Peyer's patch (tissue), 4 donors: ENCODE data around the gene SMCP. TPM values are rescaled to one million over a fixed set of nuclear protein-coding genes. Genes with fewer than 3 reads are reported as not detected.

Experiments
- DNase-seq, 3 donors: peaks; one replicate each; pipeline ENCODE4 v3.0.0-alpha.2; 2017 to 2019
- H3K27ac ChIP-seq, 4 donors: fragments of 200-600 bp; sonication (generic); one replicate each; pipeline ENCODE4 v1.5.1; 2016 to 2019
- H3K27me3 ChIP-seq, 2 donors: fragments of 200-600 bp; sonication (generic); one replicate each; pipeline ENCODE4 v1.5.1; 2019
- H3K36me3 ChIP-seq, 3 donors: fragments of 200-600 bp; sonication (generic); one replicate each; pipeline ENCODE4 v1.5.1; 2016 to 2019
- H3K4me1 ChIP-seq, 4 donors: fragments of 200-600 bp; sonication (generic); one replicate each; pipeline ENCODE4 v1.5.1; 2016 to 2019
- H3K4me3 ChIP-seq, 4 donors: fragments of 200-600 bp; sonication (generic); 1 replicate in 3 of 4; 2 replicates in 1 of 4; pipeline ENCODE4 v1.5.1; 2016 to 2019; ENCODE audit warnings: mild to moderate bottlenecking in 1 of 4
- H3K9me3 ChIP-seq, 4 donors: fragments of 200-600 bp; sonication (generic); one replicate each; pipeline ENCODE4 v1.5.1; 2016 to 2019; ENCODE audit warnings: mild to moderate bottlenecking in 1 of 4
- POLR2A ChIP-seq, 2 donors: fragments of 450-650 bp; IDR thresholded peaks; one replicate each; pipeline ENCODE4 v1.5.1; 2017; ENCODE audit warnings: antibody characterized with exemption in 2 of 2, mild to moderate bottlenecking in 2 of 2, moderate library complexity in 2 of 2
- total RNA-seq, 4 donors: library from RNA; depleted of rRNA; stranded (reverse); fragments of >200 nt; gene quantifications; one replicate each; pipeline ENCODE4 v1.1.0, GENCODE V29; 2016
- TF ChIP-seq, protein P1 (sequence below), 6 experiments: fragments of 450-650 bp in 4 of 6; fragments of 200-600 bp in 2 of 6; sonication (generic) in 1 of 6; IDR thresholded peaks; one replicate each; pipeline ENCODE4 v1.5.1; 2017 to 2019; ENCODE audit warnings: antibody characterized with exemption in 6 of 6, mild to moderate bottlenecking in 3 of 6, moderate library complexity in 1 of 6

The SMCP gene
- not detected for total RNA-seq

- H3K9me3 ChIP-seq, result no peaks in the 10 kb centered on the region
- no peaks in the 10 kb centered on the region for H3K27me3 ChIP-seq
- no peaks in the 10 kb centered on the region for H3K36me3 ChIP-seq
- TF ChIP-seq POLR2A (IDR thresholded peaks at IDR 0.05), result no peak
- TF ChIP-seq, protein P1, sequence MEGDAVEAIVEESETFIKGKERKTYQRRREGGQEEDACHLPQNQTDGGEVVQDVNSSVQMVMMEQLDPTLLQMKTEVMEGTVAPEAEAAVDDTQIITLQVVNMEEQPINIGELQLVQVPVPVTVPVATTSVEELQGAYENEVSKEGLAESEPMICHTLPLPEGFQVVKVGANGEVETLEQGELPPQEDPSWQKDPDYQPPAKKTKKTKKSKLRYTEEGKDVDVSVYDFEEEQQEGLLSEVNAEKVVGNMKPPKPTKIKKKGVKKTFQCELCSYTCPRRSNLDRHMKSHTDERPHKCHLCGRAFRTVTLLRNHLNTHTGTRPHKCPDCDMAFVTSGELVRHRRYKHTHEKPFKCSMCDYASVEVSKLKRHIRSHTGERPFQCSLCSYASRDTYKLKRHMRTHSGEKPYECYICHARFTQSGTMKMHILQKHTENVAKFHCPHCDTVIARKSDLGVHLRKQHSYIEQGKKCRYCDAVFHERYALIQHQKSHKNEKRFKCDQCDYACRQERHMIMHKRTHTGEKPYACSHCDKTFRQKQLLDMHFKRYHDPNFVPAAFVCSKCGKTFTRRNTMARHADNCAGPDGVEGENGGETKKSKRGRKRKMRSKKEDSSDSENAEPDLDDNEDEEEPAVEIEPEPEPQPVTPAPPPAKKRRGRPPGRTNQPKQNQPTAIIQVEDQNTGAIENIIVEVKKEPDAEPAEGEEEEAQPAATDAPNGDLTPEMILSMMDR (IDR thresholded peaks at IDR 0.05), result peak in 1 of 6 experiments; percentile 13
- no peak within 1 kb of the TSS for H3K27ac ChIP-seq
- DNase-seq, result no peak
- no peaks in the 10 kb centered on the region for H3K4me1 ChIP-seq
- no peak within 1 kb of the TSS for H3K4me3 ChIP-seq
These were observed at the start of gene SMCP for GRCh38 chr1:152878042-152878441. Gene SMCP, plus strand, starts transcription at chr1:152878322. Its CDS starts 6,101 bp downstream, at chr1:152884423.

DNA sequence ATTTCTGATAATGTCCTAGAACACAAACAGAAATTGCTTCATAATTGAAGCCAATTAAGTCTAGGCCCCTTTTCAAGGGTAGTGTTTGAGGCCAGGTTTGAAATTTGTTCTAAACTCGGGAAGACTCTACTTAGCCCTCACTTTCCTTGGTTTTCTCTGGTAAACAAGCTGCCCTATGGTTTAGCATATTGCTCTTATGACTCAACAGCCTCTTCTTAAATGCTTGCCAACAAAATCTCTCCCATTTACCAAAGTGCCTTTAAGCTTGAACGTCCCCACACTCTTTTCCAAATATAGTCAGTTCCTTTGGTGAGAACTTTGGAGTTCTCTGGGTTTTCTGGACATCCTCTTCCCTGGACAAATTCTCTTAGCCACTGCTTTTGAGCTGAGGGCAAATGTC, 41.3 kb upstream of the SMCP start:
- Histone ChIP-seq H3K27me3 (no peaks in the 10 kb centered on the region), H3K4me1 (no peaks in the 10 kb centered on the region), H3K9me3 (no peaks in the 10 kb centered on the region), H3K4me3 (no peak overlapping the region), H3K36me3 (no peaks in the 10 kb centered on the region), H3K27ac (no peak overlapping the region)
- TF ChIP-seq POLR2A (IDR thresholded peaks at IDR 0.05), result no peak
- TF ChIP-seq, protein P1 (IDR thresholded peaks at IDR 0.05), result no peak
- no peak for DNase-seq

- Histone ChIP-seq H3K9me3 (no peaks in the 10 kb centered on the region), H3K4me3 (no peak within 1 kb of the TSS), H3K27ac (no peak within 1 kb of the TSS), H3K4me1 (no peaks in the 10 kb centered on the region), H3K36me3 (no peaks in the 10 kb centered on the region), H3K27me3 (no peaks in the 10 kb centered on the region)
- TF ChIP-seq, protein P1 (IDR thresholded peaks at IDR 0.05), result no peak
- TF ChIP-seq POLR2A (IDR thresholded peaks at IDR 0.05), result no peak
- DNase-seq, result no peak
These were observed 35.6 kb upstream of the SMCP start, which contains the start of gene LCE6A for GRCh38 chr1:152842556-152842955. Gene LCE6A, plus strand, starts transcription at chr1:152842856. Its CDS starts 665 bp downstream, at chr1:152843521.

- Histone ChIP-seq H3K27me3 (no peaks in the 10 kb centered on the region), H3K4me3 (no peak overlapping the region), H3K9me3 (no peaks in the 10 kb centered on the region), H3K4me1 (no peaks in the 10 kb centered on the region), H3K27ac (no peak overlapping the region), H3K36me3 (no peaks in the 10 kb centered on the region)
- no peak for DNase-seq
- TF ChIP-seq, protein P1 (IDR thresholded peaks at IDR 0.05), result no peak
- TF ChIP-seq POLR2A (IDR thresholded peaks at IDR 0.05), result no peak
These were observed 22.5 kb upstream of the SMCP start for GRCh38 chr1:152855661-152856060.

- Histone ChIP-seq H3K27ac (no peak overlapping the region), H3K27me3 (no peaks in the 10 kb centered on the region), H3K4me1 (no peaks in the 10 kb centered on the region), H3K9me3 (no peaks in the 10 kb centered on the region), H3K36me3 (no peaks in the 10 kb centered on the region), H3K4me3 (no peak overlapping the region)
- TF ChIP-seq, protein P1 (IDR thresholded peaks at IDR 0.05), result no peak
- no peak for TF ChIP-seq POLR2A (IDR thresholded peaks at IDR 0.05)
- no peak for DNase-seq
These were observed 20.1 kb upstream of the SMCP start for GRCh38 chr1:152858062-152858461.

GRCh38 chr1:152859696-152860095, 18.4 kb upstream of the SMCP start, which contains the start of gene LCE7A:
Gene LCE7A, plus strand, starts transcription at chr1:152859996. Its CDS starts 702 bp downstream, at chr1:152860698.
- TF ChIP-seq, protein P1 (IDR thresholded peaks at IDR 0.05), result no peak
- TF ChIP-seq POLR2A (IDR thresholded peaks at IDR 0.05), result no peak
- no peaks in the 10 kb centered on the region for H3K27me3 ChIP-seq
- DNase-seq, result no peak
- H3K36me3 ChIP-seq, result no peaks in the 10 kb centered on the region
- no peak within 1 kb of the TSS for H3K27ac ChIP-seq
- H3K9me3 ChIP-seq, result no peaks in the 10 kb centered on the region
- H3K4me3 ChIP-seq, result no peak within 1 kb of the TSS
- no peaks in the 10 kb centered on the region for H3K4me1 ChIP-seq
